Prostate gland (tissue), 2 donors: ENCODE results near the gene HOXA5.

Experiments used
- POLR2A ChIP-seq: fragments of 450-650 bp; IDR thresholded peaks from one replicate; pipeline ENCODE4 v1.6.1; 2016; ENCODE audit warnings: antibody characterized with exemption, mild to moderate bottlenecking
- POLR2AphosphoS5 ChIP-seq: sonication (generic); formaldehyde crosslinking; IDR thresholded peaks from one replicate; pipeline ENCODE4 v1.6.1; 2017; ENCODE audit warnings: antibody characterized with exemption
- TF ChIP-seq, protein P1 (sequence below), 4 experiments: fragments of 200-600 bp in 2 of 4; fragments of 450-650 bp in 2 of 4; sonication (generic) in 2 of 4; IDR thresholded peaks; 1 replicate in 3 of 4; 2 replicates in 1 of 4; pipeline ENCODE4 v1.5.1; 2016 to 2019; ENCODE audit warnings: antibody characterized with exemption in 4 of 4, mild to moderate bottlenecking in 2 of 4, moderate library complexity in 2 of 4

DNA sequence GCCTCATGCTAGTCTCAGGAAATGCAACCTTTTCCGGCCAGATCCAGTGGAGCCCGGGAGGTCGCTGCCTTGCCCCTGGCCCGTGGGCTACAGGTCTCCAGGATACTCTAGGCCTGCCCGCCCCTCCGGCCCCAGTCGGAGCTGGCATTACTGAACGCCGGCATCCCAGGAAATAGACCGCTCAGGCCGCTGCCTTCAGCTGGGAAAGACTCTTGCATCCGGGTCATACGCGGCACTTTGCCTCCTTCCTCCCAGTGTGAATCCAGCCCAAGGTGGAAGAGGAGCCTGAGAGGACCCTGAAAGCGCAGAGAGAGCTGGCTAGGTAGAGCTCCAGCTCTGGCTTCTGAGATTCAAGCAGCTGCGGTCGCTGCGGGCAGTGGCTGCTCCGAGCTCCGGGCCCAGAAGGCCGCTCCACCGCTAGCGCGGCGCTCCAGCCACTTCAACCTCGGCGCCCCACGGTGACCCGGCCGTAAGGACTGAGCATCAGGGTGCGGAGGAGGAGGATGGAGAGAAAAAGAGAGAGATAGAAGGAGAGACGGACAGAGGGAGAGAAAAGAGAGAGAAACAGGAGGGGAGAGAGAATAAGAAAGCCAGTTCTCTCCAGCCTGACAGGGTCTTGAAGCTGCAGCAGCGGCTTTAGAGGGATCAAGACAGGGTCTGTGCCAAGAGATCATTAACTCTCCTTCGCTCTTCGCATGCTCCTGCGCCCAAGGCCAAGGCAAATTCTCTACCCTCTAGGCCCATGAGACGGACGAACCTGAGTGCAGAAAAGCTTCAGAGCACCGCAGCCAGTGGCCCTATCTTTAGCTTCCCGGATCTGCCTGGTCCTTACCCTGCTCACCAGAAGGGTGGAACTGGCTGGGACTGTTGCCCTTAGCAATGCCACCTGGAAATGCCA lies 32.4 kb upstream of the HOXA5 start:
- TF ChIP-seq, protein P1, sequence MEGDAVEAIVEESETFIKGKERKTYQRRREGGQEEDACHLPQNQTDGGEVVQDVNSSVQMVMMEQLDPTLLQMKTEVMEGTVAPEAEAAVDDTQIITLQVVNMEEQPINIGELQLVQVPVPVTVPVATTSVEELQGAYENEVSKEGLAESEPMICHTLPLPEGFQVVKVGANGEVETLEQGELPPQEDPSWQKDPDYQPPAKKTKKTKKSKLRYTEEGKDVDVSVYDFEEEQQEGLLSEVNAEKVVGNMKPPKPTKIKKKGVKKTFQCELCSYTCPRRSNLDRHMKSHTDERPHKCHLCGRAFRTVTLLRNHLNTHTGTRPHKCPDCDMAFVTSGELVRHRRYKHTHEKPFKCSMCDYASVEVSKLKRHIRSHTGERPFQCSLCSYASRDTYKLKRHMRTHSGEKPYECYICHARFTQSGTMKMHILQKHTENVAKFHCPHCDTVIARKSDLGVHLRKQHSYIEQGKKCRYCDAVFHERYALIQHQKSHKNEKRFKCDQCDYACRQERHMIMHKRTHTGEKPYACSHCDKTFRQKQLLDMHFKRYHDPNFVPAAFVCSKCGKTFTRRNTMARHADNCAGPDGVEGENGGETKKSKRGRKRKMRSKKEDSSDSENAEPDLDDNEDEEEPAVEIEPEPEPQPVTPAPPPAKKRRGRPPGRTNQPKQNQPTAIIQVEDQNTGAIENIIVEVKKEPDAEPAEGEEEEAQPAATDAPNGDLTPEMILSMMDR (IDR thresholded peaks at IDR 0.05): peak in 2 of 4 experiments; percentile 3
- TF ChIP-seq POLR2AphosphoS5: no peak
- TF ChIP-seq POLR2A: no peak
